HG02943 (cell line): ENCODE measurements around the gene CCL11.

ENCODE experiments used
- ATAC-seq: cut with Tn5 transposase; IDR thresholded peaks from one replicate; pipeline ENCODE4 v1.9.1; 2021; ENCODE audit warnings: mild to moderate bottlenecking, low read depth, moderate library complexity; ENCODE audit not compliant: unreplicated experiment

CCL11 gene

GRCh38 chr17:34285286-34285792 lies at the start of gene CCL11:
TSS of gene CCL11 (plus strand) at chr17:34285742. CDS start at chr17:34285809, 67 bp downstream.
- no peak for ATAC-seq

- no peak for ATAC-seq
Observed at GRCh38 chr17:34236281-34236892, 49.2 kb upstream of the CCL11 start.

- ATAC-seq, result no peak
Observed at GRCh38 chr17:34237458-34237857, 48.1 kb upstream of the CCL11 start.

- no peak for ATAC-seq
Observed at GRCh38 chr17:34241062-34241461, 44.5 kb upstream of the CCL11 start.

- no peak for ATAC-seq
Observed at GRCh38 chr17:34242587-34243363, 42.8 kb upstream of the CCL11 start.

- ATAC-seq, result no peak
Observed at GRCh38 chr17:34243364-34244320, 41.9 kb upstream of the CCL11 start.

GRCh38 chr17:34245351-34245905 lies 40.1 kb upstream of the CCL11 start:
- no peak for ATAC-seq

GRCh38 chr17:34246446-34246845 lies 39.1 kb upstream of the CCL11 start:
- ATAC-seq, result no peak

GRCh38 chr17:34246881-34247280 lies 38.7 kb upstream of the CCL11 start:
- ATAC-seq, result no peak

GRCh38 chr17:34248511-34249024 lies 37.0 kb upstream of the CCL11 start:
- no peak for ATAC-seq

- ATAC-seq, result no peak
Observed at GRCh38 chr17:34249061-34249460, 36.5 kb upstream of the CCL11 start.

- ATAC-seq, result no peak
Observed at GRCh38 chr17:34249478-34249877, 36.1 kb upstream of the CCL11 start.

- ATAC-seq, result no peak
Observed at GRCh38 chr17:34251186-34251585, 34.4 kb upstream of the CCL11 start.

- no peak for ATAC-seq
Observed at GRCh38 chr17:34252095-34252443, 33.5 kb upstream of the CCL11 start.

- ATAC-seq, result no peak
Observed at GRCh38 chr17:34252444-34253138, 33.0 kb upstream of the CCL11 start.

- ATAC-seq, result no peak
Observed at GRCh38 chr17:34253139-34253525, 32.4 kb upstream of the CCL11 start.

GRCh38 chr17:34254146-34254545 lies 31.4 kb upstream of the CCL11 start:
- ATAC-seq, result no peak

GRCh38 chr17:34254651-34255380 lies 30.7 kb upstream of the CCL11 start, which contains the start of gene CCL2:
TSS of gene CCL2 (plus strand) at chr17:34255285. CDS start at chr17:34255350, 65 bp downstream.
- no peak for ATAC-seq

GRCh38 chr17:34255381-34255732 lies 30.2 kb upstream of the CCL11 start:
- no peak for ATAC-seq
